ENCODE measurements around the gene VEGFA. TPM values are rescaled to one million over a fixed set of nuclear protein-coding genes. Genes with fewer than 3 reads are reported as not detected.

VEGFA gene
- 31.2 TPM in 2 replicates for total RNA-seq
- long read RNA-seq, partial matches to known transcripts = 0 of 1 reads
- long read RNA-seq, other reads (novel, unspliced or antisense) = 1 of 1 reads

DNA sequence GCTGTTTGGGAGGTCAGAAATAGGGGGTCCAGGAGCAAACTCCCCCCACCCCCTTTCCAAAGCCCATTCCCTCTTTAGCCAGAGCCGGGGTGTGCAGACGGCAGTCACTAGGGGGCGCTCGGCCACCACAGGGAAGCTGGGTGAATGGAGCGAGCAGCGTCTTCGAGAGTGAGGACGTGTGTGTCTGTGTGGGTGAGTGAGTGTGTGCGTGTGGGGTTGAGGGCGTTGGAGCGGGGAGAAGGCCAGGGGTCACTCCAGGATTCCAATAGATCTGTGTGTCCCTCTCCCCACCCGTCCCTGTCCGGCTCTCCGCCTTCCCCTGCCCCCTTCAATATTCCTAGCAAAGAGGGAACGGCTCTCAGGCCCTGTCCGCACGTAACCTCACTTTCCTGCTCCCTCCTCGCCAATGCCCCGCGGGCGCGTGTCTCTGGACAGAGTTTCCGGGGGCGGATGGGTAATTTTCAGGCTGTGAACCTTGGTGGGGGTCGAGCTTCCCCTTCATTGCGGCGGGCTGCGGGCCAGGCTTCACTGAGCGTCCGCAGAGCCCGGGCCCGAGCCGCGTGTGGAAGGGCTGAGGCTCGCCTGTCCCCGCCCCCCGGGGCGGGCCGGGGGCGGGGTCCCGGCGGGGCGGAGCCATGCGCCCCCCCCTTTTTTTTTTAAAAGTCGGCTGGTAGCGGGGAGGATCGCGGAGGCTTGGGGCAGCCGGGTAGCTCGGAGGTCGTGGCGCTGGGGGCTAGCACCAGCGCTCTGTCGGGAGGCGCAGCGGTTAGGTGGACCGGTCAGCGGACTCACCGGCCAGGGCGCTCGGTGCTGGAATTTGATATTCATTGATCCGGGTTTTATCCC lies at the start of gene VEGFA:
VEGFA (plus strand) TSS at position 686 of the 846 bp plus-strand sequence.
- Mint-ChIP-seq H3K9me3 (no peaks in the 10 kb centered on the region), H3K4me1 (peaks cover 30% of the 10 kb centered on the region), H3K4me3 (peak within 1 kb of the TSS; percentile 98), H3K36me3 (ENCODE audit: low read depth) (no peaks in the 10 kb centered on the region), H3K27ac (ENCODE audit: unreplicated experiment) (peak within 1 kb of the TSS; percentile 82), H3K27me3 (ENCODE audit: low read depth) (peaks cover 9% of the 10 kb centered on the region)
- TF ChIP-seq, protein P1, sequence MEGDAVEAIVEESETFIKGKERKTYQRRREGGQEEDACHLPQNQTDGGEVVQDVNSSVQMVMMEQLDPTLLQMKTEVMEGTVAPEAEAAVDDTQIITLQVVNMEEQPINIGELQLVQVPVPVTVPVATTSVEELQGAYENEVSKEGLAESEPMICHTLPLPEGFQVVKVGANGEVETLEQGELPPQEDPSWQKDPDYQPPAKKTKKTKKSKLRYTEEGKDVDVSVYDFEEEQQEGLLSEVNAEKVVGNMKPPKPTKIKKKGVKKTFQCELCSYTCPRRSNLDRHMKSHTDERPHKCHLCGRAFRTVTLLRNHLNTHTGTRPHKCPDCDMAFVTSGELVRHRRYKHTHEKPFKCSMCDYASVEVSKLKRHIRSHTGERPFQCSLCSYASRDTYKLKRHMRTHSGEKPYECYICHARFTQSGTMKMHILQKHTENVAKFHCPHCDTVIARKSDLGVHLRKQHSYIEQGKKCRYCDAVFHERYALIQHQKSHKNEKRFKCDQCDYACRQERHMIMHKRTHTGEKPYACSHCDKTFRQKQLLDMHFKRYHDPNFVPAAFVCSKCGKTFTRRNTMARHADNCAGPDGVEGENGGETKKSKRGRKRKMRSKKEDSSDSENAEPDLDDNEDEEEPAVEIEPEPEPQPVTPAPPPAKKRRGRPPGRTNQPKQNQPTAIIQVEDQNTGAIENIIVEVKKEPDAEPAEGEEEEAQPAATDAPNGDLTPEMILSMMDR (conservative IDR thresholded peaks at IDR 0.05) = peak; percentile 99
- DNase-seq (ENCODE audit: low read depth, low spot score) = peak; percentile 96

GRCh38 chr6:43720999-43721398 lies 49.0 kb upstream of the VEGFA start:
- no peaks in the 10 kb centered on the region for H3K36me3 Mint-ChIP-seq (ENCODE audit: low read depth)
- no peak overlapping the region for H3K27ac Mint-ChIP-seq (ENCODE audit: unreplicated experiment)
- no peak overlapping the region for H3K4me3 Mint-ChIP-seq
- H3K9me3 Mint-ChIP-seq = no peaks in the 10 kb centered on the region
- peaks cover 7% of the 10 kb centered on the region for H3K27me3 Mint-ChIP-seq (ENCODE audit: low read depth)
- H3K4me1 Mint-ChIP-seq = no peaks in the 10 kb centered on the region
- DNase-seq (ENCODE audit: low read depth, low spot score) = no peak
- TF ChIP-seq, protein P1 (conservative IDR thresholded peaks at IDR 0.05) = no peak

- Mint-ChIP-seq H3K27ac (ENCODE audit: unreplicated experiment) (no peak overlapping the region), H3K4me3 (no peak overlapping the region), H3K4me1 (no peaks in the 10 kb centered on the region), H3K36me3 (ENCODE audit: low read depth) (no peaks in the 10 kb centered on the region), H3K27me3 (ENCODE audit: low read depth) (peaks cover 3% of the 10 kb centered on the region), H3K9me3 (no peaks in the 10 kb centered on the region)
- DNase-seq (ENCODE audit: low read depth, low spot score) = no peak
- TF ChIP-seq, protein P1 (conservative IDR thresholded peaks at IDR 0.05) = no peak
Measured at GRCh38 chr6:43722920-43723545, 47.0 kb upstream of the VEGFA start.

- peaks cover 3% of the 10 kb centered on the region for H3K27me3 Mint-ChIP-seq (ENCODE audit: low read depth)
- TF ChIP-seq, protein P1 (conservative IDR thresholded peaks at IDR 0.05) = peak; percentile 68
- no peaks in the 10 kb centered on the region for H3K9me3 Mint-ChIP-seq
- DNase-seq (ENCODE audit: low read depth, low spot score) = no peak
- no peaks in the 10 kb centered on the region for H3K4me1 Mint-ChIP-seq
- H3K36me3 Mint-ChIP-seq (ENCODE audit: low read depth) = no peaks in the 10 kb centered on the region
- H3K4me3 Mint-ChIP-seq = no peak overlapping the region
- no peak overlapping the region for H3K27ac Mint-ChIP-seq (ENCODE audit: unreplicated experiment)
Measured at GRCh38 chr6:43723737-43724295, 46.2 kb upstream of the VEGFA start.

GRCh38 chr6:43724354-43724753 lies 45.7 kb upstream of the VEGFA start:
- no peak overlapping the region for H3K27ac Mint-ChIP-seq (ENCODE audit: unreplicated experiment)
- no peak overlapping the region for H3K4me3 Mint-ChIP-seq
- no peaks in the 10 kb centered on the region for H3K4me1 Mint-ChIP-seq
- H3K27me3 Mint-ChIP-seq (ENCODE audit: low read depth) = peaks cover 3% of the 10 kb centered on the region
- no peaks in the 10 kb centered on the region for H3K36me3 Mint-ChIP-seq (ENCODE audit: low read depth)
- DNase-seq (ENCODE audit: low read depth, low spot score) = no peak
- H3K9me3 Mint-ChIP-seq = no peaks in the 10 kb centered on the region
- TF ChIP-seq, protein P1 (conservative IDR thresholded peaks at IDR 0.05) = no peak
